ENCODE measurements around the gene ARFGEF2. TPM values are rescaled to one million over a fixed set of nuclear protein-coding genes. Genes with fewer than 3 reads are reported as not detected.
"Not testable (repeated sequence)": the region's sequence is repeated elsewhere in the genome, so short reads cannot be mapped to it uniquely, and the experiment has no call there.

ARFGEF2 gene
- total and polyA plus RNA-seq, 2 donors (not counting 3 experiments of a cell fraction or from before 2014, with no cell fraction given) = 12.7 to 32.6 TPM

DNA sequence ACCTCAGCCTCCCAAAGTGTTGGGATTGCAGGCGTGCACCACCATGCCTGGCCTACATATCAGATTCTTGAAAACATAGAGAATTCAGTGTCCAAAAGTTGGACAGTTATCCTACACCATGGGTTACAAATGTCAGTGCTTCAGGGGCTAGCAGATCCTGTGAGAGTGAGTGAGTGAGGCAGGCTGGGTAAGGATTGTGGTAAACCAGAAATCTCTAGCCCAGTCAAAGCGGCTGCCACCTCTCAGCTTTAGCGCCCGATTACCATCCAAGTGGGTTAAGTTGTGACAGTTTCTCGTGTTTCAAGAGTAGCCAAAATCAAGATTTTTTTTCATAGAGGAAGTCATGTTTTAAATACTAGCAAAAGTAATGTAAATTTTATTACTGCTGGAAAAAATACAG lies 102.7 kb downstream of the ARFGEF2 start:
- intact Hi-C loops (cut with micrococcal nuclease) (no loop called here), dilution Hi-C loops (cut with MboI; ENCODE audit: extremely low pct_ligation_motif_present, low sequenced_read_pairs) (no loop called here)
- H3K4me2 ChIP-seq (ENCODE audit: insufficient read depth, low read length) = no peak overlapping the region

DNA sequence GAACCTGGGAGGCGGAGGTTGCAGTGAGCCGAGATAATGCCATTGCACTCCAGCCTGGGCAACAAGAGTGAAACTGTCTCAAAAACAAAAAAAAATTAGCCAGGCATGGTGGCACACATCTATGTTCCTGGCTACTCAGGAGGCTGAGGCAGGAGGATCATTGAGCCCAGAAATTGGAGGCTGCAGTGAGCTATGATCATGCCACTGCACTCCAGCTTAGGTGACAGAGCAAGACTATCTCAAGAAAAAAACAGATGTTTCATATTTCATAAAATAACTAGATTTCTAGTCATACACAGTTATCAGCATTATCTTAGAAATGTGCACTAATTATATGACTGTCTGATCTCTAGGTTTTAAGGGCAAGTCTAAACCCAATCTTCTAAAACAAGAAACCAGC lies 106.7 kb downstream of the ARFGEF2 start:
- H3K4me1 ChIP-seq (ENCODE audit: control insufficient read depth, extremely low read depth, insufficient read depth, low read length); FAIRE-seq; dilution Hi-C loops (cut with MboI; ENCODE audit: extremely low pct_ligation_motif_present, low sequenced_read_pairs); H3K27me3 ChIP-seq (ENCODE audit: control insufficient read depth in 2 of 2, insufficient read depth in 2 of 2, low read length in 2 of 2); H3K9me1 ChIP-seq (replicated peaks; ENCODE audit: control insufficient read depth, extremely low read depth, insufficient read depth, low read length); H2AFZ ChIP-seq (ENCODE audit: low read depth, low read length); H4K20me1 ChIP-seq (replicated peaks; ENCODE audit: control insufficient read depth, extremely low read depth, insufficient read depth, low read length); H3K27ac ChIP-seq (ENCODE audit: insufficient read depth, low read depth, low read length); H3K79me2 ChIP-seq (ENCODE audit: control insufficient read depth, insufficient read depth, low read length); BruUV-seq (replicated peaks); H3K4me3 ChIP-seq (replicated peaks in 1 of 3; ENCODE audit: insufficient read depth in 1 of 3, low read depth in 1 of 3, low read length in 3 of 3); H3K9me3 ChIP-seq (replicated peaks; ENCODE audit: control insufficient read depth, insufficient read depth, low read length); H3K4me2 ChIP-seq (ENCODE audit: insufficient read depth, low read length); intact Hi-C loops (cut with micrococcal nuclease); DNase-seq (ENCODE audit: low read depth, low spot score); H3K9ac ChIP-seq (replicated peaks; ENCODE audit: extremely low read depth, insufficient read depth, low read length): not testable (repeated sequence)
- POLR2A ChIA-PET = interaction anchor here (1.0 kb wide), 1 partner anchor 8 kb away, joined by 4 read pairs; no protein-coding TSS in a partner anchor
- CTCF ChIA-PET = interaction anchor here (1.0 to 1.6 kb wide), 4 partner anchors 10 to 371 kb away, joined by 3 to 5 read pairs (median 5); no protein-coding TSS in a partner anchor
- peaks cover 16 to 26% of the 10 kb centered on the region in 2 experiments for H3K36me3 ChIP-seq (ENCODE audit: control insufficient read depth in 2 of 2, extremely low read depth in 1 of 2, insufficient read depth in 2 of 2, low read length in 2 of 2)

More for the DNA sequence above, 102.7 kb downstream of the ARFGEF2 start:
- Histone ChIP-seq H3K79me2 (ENCODE audit: control insufficient read depth, insufficient read depth, low read length) (no peaks in the 10 kb centered on the region), H3K9me1 (replicated peaks; ENCODE audit: control insufficient read depth, extremely low read depth, insufficient read depth, low read length) (no peaks in the 10 kb centered on the region), H3K27ac (ENCODE audit: insufficient read depth, low read depth, low read length) (no peak overlapping the region), H3K27me3 (ENCODE audit: control insufficient read depth in 2 of 2, insufficient read depth in 2 of 2, low read length in 2 of 2) (no peaks in the 10 kb centered on the region), H3K4me1 (ENCODE audit: control insufficient read depth, extremely low read depth, insufficient read depth, low read length) (no peaks in the 10 kb centered on the region), H4K20me1 (replicated peaks; ENCODE audit: control insufficient read depth, extremely low read depth, insufficient read depth, low read length) (no peaks in the 10 kb centered on the region), H3K9me3 (replicated peaks; ENCODE audit: control insufficient read depth, insufficient read depth, low read length) (no peaks in the 10 kb centered on the region), H2AFZ (ENCODE audit: low read depth, low read length) (no peak overlapping the region), H3K36me3 (ENCODE audit: control insufficient read depth in 2 of 2, extremely low read depth in 1 of 2, insufficient read depth in 2 of 2, low read length in 2 of 2) (peaks cover 16 to 24% of the 10 kb centered on the region in 2 experiments), H3K4me3 (replicated peaks in 1 of 3; ENCODE audit: insufficient read depth in 1 of 3, low read depth in 1 of 3, low read length in 3 of 3) (no peak overlapping the region), H3K9ac (replicated peaks; ENCODE audit: extremely low read depth, insufficient read depth, low read length) (no peak overlapping the region)
- TF ChIP-seq POLR2A (IDR thresholded peaks at IDR 0.05; ENCODE audit: low read depth, low read length) (no peak), GATA2 (IDR thresholded peaks at IDR 0.05; ENCODE audit: insufficient read depth, insufficient read length, low read depth, low read length) (no peak), POLR2AphosphoS5 (IDR thresholded peaks at IDR 0.05; ENCODE audit: insufficient read depth, low read depth, low read length) (no peak), JUN (IDR thresholded peaks at IDR 0.05; ENCODE audit: borderline replicate concordance, insufficient read depth, insufficient read length, low read depth) (no peak), EZH2 (IDR thresholded peaks at IDR 0.05; ENCODE audit: borderline replicate concordance, low read depth, low read length, severe bottlenecking) (no peak), MYC (IDR thresholded peaks at IDR 0.05; ENCODE audit: low read depth, low read length) (no peak), FOS (IDR thresholded peaks at IDR 0.05; ENCODE audit: borderline replicate concordance, insufficient read depth, low read length) (no peak)
- TF ChIP-seq, protein P1, sequence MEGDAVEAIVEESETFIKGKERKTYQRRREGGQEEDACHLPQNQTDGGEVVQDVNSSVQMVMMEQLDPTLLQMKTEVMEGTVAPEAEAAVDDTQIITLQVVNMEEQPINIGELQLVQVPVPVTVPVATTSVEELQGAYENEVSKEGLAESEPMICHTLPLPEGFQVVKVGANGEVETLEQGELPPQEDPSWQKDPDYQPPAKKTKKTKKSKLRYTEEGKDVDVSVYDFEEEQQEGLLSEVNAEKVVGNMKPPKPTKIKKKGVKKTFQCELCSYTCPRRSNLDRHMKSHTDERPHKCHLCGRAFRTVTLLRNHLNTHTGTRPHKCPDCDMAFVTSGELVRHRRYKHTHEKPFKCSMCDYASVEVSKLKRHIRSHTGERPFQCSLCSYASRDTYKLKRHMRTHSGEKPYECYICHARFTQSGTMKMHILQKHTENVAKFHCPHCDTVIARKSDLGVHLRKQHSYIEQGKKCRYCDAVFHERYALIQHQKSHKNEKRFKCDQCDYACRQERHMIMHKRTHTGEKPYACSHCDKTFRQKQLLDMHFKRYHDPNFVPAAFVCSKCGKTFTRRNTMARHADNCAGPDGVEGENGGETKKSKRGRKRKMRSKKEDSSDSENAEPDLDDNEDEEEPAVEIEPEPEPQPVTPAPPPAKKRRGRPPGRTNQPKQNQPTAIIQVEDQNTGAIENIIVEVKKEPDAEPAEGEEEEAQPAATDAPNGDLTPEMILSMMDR (IDR thresholded peaks at IDR 0.05; ENCODE audit: extremely low read depth in 1 of 2, insufficient read depth in 1 of 2, low read depth in 1 of 2, low read length in 2 of 2) = no peak
- TF ChIP-seq, protein P2, sequence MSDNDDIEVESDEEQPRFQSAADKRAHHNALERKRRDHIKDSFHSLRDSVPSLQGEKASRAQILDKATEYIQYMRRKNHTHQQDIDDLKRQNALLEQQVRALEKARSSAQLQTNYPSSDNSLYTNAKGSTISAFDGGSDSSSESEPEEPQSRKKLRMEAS (IDR thresholded peaks at IDR 0.05; ENCODE audit: insufficient read depth, insufficient read length) = no peak
- DNase-seq (ENCODE audit: low read depth, low spot score) = no peak
- CTCF ChIA-PET = no interaction called here
- no TSS peak for BruUV-seq (replicated peaks)
- no peak for FAIRE-seq
- POLR2A ChIA-PET = no interaction called here
